Renal cortex interstitium (tissue), 15 donors: Measurements from ENCODE around the gene S1PR2. TPM values are rescaled to one million over a fixed set of nuclear protein-coding genes. Genes with fewer than 3 reads are reported as not detected.
A peak's percentile ranks its signal among the peaks of the same experiment; 100 is the strongest.

Source experiments
- DNase-seq, 11 donors: peaks; one replicate each; pipeline ENCODE4 v3.0.0-alpha.2; 2013; ENCODE audit warnings: low read depth in 9 of 11, low spot score in 4 of 11; ENCODE audit errors: extremely low read depth in 1 of 11
- long read RNA-seq, 16 experiments: transcript quantifications; one replicate each; lab custom pipeline, GENCODE V29; 2026
- polyA plus RNA-seq, 3 donors: library from polyadenylated mRNA; unstranded; fragments of 120-200 nt; gene quantifications; one replicate each; pipeline ENCODE4 v1.2.1, GENCODE V29; 2013; ENCODE audit not compliant: insufficient read length in 3 of 3

S1PR2 gene, protein sequence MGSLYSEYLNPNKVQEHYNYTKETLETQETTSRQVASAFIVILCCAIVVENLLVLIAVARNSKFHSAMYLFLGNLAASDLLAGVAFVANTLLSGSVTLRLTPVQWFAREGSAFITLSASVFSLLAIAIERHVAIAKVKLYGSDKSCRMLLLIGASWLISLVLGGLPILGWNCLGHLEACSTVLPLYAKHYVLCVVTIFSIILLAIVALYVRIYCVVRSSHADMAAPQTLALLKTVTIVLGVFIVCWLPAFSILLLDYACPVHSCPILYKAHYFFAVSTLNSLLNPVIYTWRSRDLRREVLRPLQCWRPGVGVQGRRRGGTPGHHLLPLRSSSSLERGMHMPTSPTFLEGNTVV
- polyA plus RNA-seq: 10 to 100 TPM; 10.2 to 13.0 (median 12.2) TPM
- long read RNA-seq, donor 1, partial matches to known transcripts: 10 of 13 reads
- long read RNA-seq, donor 1, other reads (novel, unspliced or antisense): 0 of 13 reads
- long read RNA-seq, donor 2, partial matches to known transcripts: 0 of 3 reads
- long read RNA-seq, donor 2, other reads (novel, unspliced or antisense): 0 of 3 reads
- long read RNA-seq, donor 3, transcript S1PR2-201 (2 exons, 3,584 nt): major isoform, 5 of 5 reads
- long read RNA-seq, donor 3, partial matches to known transcripts: 0 of 5 reads
- long read RNA-seq, donor 3, other reads (novel, unspliced or antisense): 0 of 5 reads
- long read RNA-seq, donor 4: 0 reads
- long read RNA-seq, donor 5: 0 reads
- long read RNA-seq, donor 6, transcript S1PR2-201 (2 exons, 3,584 nt): major isoform, 5 of 5 reads
- long read RNA-seq, donor 6, partial matches to known transcripts: 0 of 5 reads
- long read RNA-seq, donor 6, other reads (novel, unspliced or antisense): 0 of 5 reads
- long read RNA-seq, donor 7, partial matches to known transcripts: 0 of 3 reads
- long read RNA-seq, donor 7, other reads (novel, unspliced or antisense): 0 of 3 reads
- long read RNA-seq, donor 8: 0 reads
- long read RNA-seq, donor 9, partial matches to known transcripts: 0 of 3 reads
- long read RNA-seq, donor 9, other reads (novel, unspliced or antisense): 0 of 3 reads
- long read RNA-seq, donor 10, transcript S1PR2-201 (2 exons, 3,584 nt): major isoform, 6 of 6 reads
- long read RNA-seq, donor 10, partial matches to known transcripts: 0 of 6 reads
- long read RNA-seq, donor 10, other reads (novel, unspliced or antisense): 0 of 6 reads
- long read RNA-seq, donor 11, partial matches to known transcripts: 0 of 1 reads
- long read RNA-seq, donor 11, other reads (novel, unspliced or antisense): 0 of 1 reads
- long read RNA-seq, donor 12, partial matches to known transcripts: 0 of 1 reads
- long read RNA-seq, donor 12, other reads (novel, unspliced or antisense): 0 of 1 reads
- long read RNA-seq, donor 13: 0 reads
- long read RNA-seq, donor 14, partial matches to known transcripts: 0 of 2 reads
- long read RNA-seq, donor 14, other reads (novel, unspliced or antisense): 0 of 2 reads
- long read RNA-seq, donor 15, partial matches to known transcripts: 0 of 3 reads
- long read RNA-seq, donor 15, other reads (novel, unspliced or antisense): 0 of 3 reads
- long read RNA-seq, donor 16, transcript S1PR2-201 (2 exons, 3,584 nt): major isoform, 8 of 8 reads
- long read RNA-seq, donor 16, partial matches to known transcripts: 0 of 8 reads
- long read RNA-seq, donor 16, other reads (novel, unspliced or antisense): 0 of 8 reads

DNA sequence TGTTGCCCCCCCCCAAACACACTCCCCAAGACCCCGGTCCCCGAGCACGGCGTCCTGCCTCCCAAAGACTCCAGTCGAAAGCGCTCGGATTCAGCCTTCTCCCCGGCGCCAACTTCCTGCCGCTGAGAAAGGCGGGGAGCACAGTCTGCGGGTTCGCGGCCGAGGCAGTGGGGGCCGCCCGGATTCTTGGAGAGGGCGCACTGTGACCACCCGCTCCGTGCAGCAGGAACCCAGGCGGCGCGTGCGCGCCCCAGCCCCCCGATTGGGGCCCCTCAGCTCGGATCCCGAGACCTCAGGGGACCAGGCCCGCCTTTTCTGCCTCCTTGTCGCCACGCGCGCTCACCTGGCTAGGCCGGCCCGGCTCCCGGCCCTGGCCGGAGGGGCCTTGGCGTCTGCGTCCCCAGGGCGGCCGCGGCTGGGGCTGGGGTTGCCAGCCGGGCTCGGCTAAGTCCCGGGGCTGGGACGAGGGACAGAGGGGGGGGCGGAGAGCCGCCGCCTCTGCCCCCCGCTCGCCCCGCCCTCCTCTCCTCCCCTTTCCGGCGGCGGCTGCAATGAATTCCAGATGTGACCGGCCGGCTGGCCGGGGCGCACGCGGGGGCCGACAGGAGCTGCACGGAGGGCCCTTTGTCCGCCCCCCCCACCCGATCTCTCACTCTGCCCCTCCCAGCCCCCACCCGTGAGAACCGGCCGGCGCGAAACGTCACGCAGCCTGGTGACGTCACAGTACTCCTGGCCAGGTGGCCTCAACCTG is at the start of gene S1PR2:
TSS of gene S1PR2 (minus strand) at position 471 of the 751 bp plus-strand sequence. CDS start 6,426 bp downstream, outside the sequence.
- DNase-seq: peak in 9 of 11 donors; percentile 49 to 82 (median 74)

DNA sequence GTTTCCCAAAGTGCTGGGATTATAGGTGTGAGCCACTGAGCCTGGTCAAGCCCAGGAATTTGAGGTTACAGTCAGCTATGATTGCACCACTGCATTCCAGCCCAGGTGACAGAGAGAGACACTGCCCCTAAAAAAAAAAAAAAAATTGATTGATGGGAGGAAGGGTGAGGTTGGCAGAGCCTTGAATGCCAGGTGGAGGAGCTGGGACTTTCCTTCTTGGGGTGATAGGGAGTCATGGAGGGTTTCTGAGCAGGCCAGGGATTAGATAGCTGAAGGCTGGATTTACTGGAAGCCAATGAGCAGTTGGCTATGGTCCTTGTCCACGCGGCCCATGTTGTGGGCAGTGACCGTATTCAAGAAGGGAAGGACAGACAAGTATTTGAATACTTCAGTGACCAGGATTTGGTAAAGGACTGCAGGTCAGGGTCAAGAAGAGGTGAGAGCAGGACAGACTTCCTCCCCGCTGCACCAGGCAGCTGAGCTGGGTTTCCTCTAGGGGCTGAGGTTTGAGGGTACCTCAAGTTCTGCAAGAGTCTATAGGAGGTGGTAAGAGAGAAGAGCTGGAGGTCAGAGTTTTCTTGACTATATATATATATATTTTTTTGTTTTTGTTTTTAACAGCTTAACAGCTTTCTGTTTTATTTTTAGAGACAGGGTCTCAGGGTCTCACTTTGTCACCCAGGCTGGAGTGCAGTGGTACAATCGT is 48.8 kb upstream of the S1PR2 start:
- no peak for DNase-seq

DNA sequence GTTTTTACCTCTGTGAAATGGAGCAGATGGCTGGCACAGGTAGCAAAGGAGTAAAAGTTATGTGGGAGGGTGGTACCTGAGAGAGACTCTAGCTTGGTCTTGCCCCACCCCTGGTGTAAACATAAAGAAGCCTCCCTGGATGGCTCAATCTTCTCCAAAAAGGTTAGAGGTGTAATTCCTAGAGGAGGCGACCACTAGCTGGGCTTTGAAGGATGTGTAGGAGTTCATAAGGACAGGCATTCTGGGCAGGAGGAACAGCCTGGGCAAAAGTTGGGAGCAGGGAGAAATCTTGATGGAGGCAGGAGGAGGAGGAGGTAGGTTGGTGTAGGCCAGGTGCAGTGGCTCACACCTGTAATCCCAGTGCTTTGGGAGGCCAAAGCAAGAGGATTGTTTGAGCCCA is 47.8 kb upstream of the S1PR2 start:
- no peak for DNase-seq

- DNase-seq: no peak
Measured at GRCh38 chr19:10277795-10278589, 46.9 kb upstream of the S1PR2 start.

GRCh38 chr19:10274589-10274988 is 43.5 kb upstream of the S1PR2 start:
- no peak for DNase-seq

- no peak for DNase-seq
Measured at GRCh38 chr19:10271543-10272086, 40.5 kb upstream of the S1PR2 start.

GRCh38 chr19:10270616-10271394 is 39.7 kb upstream of the S1PR2 start, which contains the start of gene ICAM1:
Gene ICAM1, plus strand, starts transcription at chr19:10271120. Its CDS starts 40 bp downstream, at chr19:10271160.
- peak in 1 of 11 donors; percentile 37 for DNase-seq

DNA sequence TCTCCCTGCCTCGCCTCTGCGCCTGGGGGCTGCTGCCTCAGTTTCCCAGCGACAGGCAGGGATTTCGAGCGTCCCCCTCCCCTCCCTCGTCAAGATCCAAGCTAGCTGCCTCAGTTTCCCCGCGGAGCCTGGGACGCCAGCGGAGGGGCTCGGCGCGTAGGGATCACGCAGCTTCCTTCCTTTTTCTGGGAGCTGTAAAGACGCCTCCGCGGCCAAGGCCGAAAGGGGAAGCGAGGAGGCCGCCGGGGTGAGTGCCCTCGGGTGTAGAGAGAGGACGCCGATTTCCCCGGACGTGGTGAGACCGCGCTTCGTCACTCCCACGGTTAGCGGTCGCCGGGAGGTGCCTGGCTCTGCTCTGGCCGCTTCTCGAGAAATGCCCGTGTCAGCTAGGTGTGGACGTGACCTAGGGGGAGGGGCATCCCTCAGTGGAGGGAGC is 39.1 kb upstream of the S1PR2 start:
- DNase-seq: no peak

GRCh38 chr19:10269333-10270179 is 38.4 kb upstream of the S1PR2 start:
- peak in 3 of 11 donors; percentile 55 to 68 (median 67) for DNase-seq

GRCh38 chr19:10268071-10268470 is 36.9 kb upstream of the S1PR2 start:
- no peak for DNase-seq

DNA sequence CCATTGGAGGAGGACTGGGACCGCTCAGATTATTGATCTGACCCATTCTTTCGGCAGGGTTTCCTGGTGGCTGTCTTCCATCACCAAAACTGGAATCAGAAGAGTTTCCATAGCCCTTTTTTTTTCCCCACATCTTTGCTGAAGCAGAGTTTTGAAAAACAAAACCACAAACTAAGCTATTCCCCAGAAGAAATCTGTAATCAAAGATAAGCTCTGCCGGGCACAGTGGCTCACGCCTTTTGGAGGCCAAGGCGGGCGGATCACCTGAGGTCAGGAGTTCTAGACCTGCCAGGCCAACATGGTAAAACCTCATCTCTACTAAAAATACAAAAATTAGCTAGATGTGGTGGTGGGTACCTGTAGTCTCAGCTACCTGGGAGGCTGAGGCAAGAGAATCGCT is 35.6 kb upstream of the S1PR2 start:
- DNase-seq: no peak

GRCh38 chr19:10262771-10263170 is 31.6 kb upstream of the S1PR2 start:
- DNase-seq: no peak

GRCh38 chr19:10260141-10260584 is 29.0 kb upstream of the S1PR2 start:
- DNase-seq: no peak
